OCI-LY7 (cell line): ENCODE measurements around the gene TXN2.

Experiments used
- EZH2phosphoT487 ChIP-seq: fragments of 200-600 bp; sonication (generic); IDR thresholded peaks from 2 replicates; pipeline ENCODE4 v1.6.1; 2018; ENCODE audit warnings: low read depth, borderline replicate concordance, mild to moderate bottlenecking, mixed run types, antibody characterized with exemption, low read length, moderate library complexity, mixed read lengths
- TF ChIP-seq, protein P1 (sequence below): fragments of 200-600 bp; sonication (generic); conservative IDR thresholded peaks from 2 replicates; pipeline ENCODE4 v1.5.1; 2014; ENCODE audit warnings: mild to moderate bottlenecking, antibody characterized with exemption, low read length, moderate library complexity, mixed read lengths

DNA sequence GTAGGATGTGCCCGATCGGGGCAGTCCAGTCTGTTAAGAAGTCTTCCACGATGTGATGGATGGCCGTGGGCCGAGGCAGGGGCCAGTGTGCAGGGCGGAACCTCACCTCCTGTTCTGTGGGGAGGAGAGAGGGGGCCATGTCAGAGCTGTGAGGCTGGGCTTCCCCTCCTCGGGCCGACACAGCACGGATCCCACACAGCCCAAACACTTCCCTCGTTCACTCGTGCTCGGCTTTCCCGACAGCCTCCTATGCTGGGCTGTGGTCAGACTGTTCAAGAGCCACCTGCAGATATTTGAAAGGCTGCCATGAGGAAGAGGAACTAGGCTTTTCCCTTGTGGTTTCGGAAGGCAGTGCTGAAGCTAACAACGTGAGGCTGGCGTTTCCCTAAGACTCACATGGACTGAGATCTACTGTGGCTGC, 12.3 kb upstream of the TXN2 start:
- TF ChIP-seq, protein P1, sequence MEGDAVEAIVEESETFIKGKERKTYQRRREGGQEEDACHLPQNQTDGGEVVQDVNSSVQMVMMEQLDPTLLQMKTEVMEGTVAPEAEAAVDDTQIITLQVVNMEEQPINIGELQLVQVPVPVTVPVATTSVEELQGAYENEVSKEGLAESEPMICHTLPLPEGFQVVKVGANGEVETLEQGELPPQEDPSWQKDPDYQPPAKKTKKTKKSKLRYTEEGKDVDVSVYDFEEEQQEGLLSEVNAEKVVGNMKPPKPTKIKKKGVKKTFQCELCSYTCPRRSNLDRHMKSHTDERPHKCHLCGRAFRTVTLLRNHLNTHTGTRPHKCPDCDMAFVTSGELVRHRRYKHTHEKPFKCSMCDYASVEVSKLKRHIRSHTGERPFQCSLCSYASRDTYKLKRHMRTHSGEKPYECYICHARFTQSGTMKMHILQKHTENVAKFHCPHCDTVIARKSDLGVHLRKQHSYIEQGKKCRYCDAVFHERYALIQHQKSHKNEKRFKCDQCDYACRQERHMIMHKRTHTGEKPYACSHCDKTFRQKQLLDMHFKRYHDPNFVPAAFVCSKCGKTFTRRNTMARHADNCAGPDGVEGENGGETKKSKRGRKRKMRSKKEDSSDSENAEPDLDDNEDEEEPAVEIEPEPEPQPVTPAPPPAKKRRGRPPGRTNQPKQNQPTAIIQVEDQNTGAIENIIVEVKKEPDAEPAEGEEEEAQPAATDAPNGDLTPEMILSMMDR, result no peak
- TF ChIP-seq EZH2phosphoT487, result no peak
